HG03095 (cell line): Measurements from ENCODE around the gene TRIM6.
"Not testable (repeated sequence)": the region's sequence is repeated elsewhere in the genome, so short reads cannot be mapped to it uniquely, and the experiment has no call there.

ENCODE experiments used
- ATAC-seq: cut with Tn5 transposase; IDR thresholded peaks from one replicate; pipeline ENCODE4 v1.9.1; 2021; ENCODE audit warnings: moderate library complexity; ENCODE audit not compliant: unreplicated experiment

TRIM6 gene

DNA sequence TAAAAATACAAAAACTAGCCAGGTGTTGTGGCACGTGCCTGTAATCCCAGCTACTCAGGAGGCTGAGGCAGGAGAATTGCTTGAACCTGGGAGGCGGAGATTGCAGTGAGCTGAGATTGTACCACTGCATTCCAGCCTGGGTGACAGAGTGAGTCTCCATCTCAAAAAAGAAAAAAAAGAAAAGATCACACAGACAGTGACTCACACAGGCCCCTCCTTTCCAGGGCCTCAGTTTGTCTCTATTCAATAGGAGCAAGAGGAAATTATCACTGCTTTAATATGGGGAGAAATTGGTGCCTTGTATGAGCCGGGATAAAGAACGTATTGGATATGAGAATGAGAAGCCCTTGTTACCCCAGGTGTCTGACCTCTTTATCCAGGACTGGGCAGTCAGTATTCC, 6.4 kb downstream of the TRIM6 start:
- ATAC-seq, result not testable (repeated sequence)

DNA sequence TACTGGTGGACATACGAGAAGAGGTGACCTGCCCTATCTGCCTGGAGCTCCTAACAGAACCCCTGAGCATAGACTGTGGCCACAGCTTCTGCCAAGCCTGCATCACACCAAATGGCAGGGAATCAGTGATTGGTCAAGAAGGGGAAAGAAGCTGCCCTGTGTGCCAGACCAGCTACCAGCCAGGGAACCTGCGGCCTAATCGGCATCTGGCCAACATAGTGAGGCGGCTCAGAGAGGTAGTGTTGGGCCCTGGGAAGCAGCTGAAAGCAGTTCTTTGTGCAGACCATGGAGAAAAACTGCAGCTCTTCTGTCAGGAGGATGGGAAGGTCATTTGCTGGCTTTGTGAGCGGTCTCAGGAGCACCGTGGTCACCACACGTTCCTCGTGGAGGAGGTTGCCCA, 6.9 kb downstream of the TRIM6 start:
- ATAC-seq, result no peak

DNA sequence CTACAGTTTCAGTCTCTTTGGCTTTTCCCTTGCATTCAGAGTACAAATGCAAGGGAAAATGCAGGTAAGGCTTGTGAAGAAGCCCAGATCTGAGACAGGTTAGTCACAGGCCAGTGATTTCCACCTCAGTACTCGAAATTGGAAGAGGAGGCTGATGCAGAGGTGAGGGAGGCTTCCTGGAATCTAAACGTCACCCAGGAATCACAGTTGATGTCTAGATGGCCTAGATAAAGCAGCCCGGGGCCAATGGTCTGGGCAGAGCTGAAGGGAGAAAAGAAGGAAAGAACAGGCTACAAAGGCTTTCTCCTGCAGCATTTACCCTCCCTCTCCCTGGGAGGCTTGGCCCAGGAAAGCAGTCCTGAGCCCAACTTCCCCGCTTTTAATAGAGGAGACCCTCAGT, 8.5 kb downstream of the TRIM6 start:
- no peak for ATAC-seq

DNA sequence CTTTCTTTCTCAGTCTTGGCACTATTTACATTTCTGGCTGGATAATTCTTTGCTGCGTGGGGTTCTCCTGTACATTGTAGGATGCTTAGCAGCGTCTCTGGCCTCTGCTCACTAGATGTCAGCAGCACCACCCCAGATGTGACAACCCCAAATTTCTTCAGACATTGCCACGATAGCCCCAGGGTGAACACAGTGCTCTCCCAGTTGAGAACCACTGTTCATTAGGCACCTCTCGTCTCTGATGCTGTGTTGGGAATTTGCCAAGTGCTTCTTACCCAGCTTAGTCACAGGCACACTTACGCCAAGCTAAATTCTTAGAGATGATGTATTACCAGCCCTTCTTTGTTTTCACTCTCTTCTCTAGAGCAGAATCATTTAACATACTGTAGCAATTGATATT, 9.4 kb downstream of the TRIM6 start:
- no peak for ATAC-seq

DNA sequence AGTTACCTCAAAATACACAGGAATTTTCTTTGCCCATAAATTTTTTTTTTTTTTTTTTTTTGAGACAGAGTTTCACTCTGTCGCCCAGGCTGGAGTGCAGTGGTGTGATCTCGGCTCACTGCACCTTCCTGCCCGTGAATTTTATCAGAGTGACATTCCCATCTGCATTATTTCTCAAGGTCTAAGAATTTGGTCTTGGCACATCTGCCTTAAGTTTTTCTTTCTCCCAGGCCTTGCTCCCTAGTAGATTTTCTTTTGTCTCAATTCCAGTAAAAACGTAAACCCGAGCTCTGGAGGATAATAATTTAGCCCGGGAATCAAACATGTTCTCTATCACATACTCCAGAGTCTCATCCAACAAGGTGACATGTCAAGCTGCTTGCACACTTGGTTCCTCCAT, 12.4 kb downstream of the TRIM6 start:
- no peak for ATAC-seq

DNA sequence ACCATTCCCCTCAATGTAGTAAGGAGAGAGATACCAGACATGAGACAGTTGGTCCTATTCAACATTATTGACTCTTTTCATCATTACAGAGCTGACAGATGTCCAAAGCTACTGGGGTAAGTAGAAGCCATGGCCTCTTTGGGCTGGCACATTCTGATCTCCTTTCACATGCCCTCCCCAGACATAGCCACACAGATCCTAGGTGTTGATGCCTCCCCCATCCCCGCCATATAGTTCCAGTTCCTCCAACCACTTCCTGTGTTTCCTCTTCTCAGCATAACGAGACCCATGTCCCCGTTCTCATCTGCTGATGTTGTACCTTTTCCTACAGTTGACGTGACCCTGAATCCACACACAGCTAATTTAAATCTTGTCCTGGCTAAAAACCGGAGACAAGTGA, 14.0 kb downstream of the TRIM6 start:
- ATAC-seq, result no peak

DNA sequence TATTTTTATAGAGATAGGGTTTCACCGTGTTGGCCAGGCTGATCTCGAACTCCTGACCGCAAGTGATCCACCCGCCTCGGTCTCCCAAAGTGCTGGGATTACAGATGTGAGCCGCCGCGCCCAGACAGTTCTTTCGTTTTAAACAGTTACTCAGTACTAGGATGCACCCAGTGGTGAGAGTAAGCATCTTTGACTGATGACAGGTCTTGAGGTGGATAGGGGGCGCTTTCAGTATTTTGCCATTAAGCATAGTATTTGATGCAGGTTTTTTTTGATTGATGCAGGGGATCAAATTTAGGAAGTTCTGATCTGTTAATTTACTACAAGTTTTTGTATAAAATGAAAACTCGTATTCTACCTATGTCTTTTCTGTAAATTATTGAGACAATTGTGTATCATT, 15.2 kb downstream of the TRIM6 start:
- no peak for ATAC-seq

DNA sequence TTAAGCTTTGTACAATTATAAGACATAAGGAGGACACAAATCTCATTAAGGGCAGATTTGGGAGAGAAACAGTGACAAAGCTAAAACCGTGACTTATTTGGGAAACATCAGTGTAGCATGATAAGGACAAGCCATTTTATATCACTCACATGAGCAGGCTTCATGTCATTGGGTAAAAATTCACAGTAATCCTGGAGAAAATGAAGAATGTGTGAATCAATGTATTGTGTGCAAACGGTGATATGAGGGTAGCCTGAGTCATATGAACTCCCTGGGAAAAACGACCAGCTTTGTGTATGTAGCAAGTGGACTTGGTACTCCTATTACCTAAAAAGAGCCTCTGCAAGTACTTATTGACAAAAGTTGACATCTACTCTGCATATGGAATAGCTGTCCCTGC, 22.4 kb downstream of the TRIM6 start:
- ATAC-seq, result no peak

DNA sequence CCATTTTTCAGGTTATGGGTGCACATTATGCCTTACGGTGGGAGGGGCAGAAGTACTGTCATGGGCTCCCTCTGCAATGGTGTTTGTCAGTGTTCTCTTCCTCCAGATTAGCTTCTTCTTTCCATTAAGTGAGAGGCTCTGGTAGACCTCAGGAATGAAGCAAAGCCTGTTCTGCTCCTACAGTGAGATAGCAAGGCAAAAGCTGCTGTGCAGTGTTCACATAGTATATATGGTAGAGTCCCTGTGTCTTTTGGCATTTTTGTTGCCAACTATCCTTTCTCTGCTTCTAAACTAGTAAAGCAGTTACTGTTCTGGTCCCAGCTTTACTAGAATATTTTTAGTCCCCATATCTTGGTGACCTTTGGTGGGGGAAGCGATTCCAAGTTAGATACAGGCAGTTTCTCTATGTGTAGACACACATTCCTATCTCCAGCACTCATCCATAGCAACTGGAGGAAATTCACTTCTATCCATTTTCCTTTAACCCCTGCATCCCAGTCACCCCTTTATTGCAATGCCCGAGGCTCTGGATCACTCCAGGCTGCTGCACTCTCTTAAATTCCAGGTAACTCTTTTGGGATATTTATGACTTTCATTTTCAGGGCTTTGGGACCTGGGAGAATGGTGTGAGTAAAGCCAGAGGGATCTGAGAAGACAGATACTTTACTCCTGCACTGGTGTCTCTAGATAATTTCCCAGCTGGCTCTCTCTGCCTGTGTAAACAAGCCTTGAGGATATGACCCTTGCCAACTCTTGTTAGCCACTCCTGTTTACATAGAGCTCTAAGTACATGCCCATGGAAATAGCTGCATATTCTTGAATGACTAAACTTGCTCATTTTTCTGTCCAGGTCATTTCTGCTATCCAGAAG, 24.4 kb downstream of the TRIM6 start:
- no peak for ATAC-seq

DNA sequence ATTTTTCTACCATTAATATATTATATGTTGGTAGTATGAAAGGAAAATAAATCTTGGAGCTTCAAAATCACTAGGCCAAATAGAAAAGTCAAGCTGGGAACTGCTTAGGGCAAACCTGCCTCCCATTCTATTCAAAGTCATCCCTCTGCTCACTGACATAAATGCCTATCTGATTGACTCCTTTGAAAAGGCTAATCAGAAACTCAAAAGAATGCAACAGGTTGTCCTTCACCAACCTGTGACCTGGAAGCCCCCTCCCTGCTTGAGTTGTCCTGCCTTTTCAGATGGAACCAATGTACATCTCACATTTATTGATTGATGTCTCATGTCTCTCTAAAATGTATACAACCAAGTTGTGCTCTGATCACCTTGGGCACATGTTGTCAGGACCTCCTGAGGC, 25.1 kb downstream of the TRIM6 start:
- no peak for ATAC-seq

DNA sequence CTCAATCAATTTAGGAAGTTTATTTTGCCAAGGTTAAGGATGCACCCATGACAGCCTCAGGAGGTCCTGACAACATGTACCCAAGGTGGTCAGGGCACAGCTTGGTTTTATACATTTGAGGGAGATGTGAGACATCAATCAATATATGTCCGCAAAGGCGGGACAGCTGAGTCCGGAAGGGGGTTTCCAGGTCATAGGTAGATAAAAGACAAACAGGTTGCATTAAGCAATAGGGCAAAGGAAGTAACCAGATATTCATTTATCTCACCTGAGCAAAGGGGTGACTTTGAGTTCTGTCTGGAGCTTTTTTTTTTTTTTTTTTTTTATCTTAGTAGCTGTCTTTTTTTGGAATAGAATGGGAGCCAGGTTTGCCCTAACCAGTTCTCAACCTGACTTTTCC, 26.4 kb downstream of the TRIM6 start:
- no peak for ATAC-seq

DNA sequence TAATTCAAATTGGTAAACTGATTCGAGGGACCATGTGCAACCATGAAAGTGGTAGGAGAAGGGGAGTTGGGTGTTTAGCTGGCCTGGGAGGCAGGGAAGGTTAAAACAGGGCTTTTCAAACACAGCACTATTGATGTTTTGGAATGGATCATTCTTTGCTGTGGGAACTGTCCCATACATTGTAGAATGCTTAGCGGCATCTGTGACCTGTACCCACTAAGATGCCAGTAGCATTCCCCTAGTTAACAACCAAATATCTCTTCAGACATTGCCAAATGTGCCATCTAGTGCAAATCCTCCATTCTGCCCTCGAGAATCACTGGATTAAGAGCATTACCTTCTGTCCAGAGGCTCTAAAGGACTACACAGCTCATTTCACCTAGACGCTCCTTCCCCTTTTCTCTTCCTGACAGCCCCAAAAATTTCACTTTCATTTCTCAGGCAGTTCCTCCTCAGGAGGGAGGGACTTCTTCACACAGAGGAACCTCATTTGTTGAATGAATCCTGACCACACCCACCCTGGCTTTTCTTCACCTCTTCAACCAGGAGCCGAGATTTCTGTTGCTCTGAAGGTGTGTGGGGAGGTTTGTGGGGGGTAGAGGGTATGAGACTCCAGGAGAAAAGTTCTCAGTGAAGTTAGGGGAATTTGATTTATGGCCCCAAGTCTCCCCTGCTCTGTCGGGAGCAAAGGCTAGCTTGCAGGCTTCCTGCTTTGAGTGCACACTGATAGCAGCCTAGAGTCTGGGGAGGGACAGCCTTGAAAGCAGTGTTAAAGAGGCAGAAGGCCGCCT, 28.2 kb downstream of the TRIM6 start, which contains the start of gene TRIM34:
TRIM34 (plus strand) TSS at position 513 of the 791 bp plus-strand sequence. CDS start 7,331 bp downstream, outside the sequence.
- peak; percentile 96 for ATAC-seq

DNA sequence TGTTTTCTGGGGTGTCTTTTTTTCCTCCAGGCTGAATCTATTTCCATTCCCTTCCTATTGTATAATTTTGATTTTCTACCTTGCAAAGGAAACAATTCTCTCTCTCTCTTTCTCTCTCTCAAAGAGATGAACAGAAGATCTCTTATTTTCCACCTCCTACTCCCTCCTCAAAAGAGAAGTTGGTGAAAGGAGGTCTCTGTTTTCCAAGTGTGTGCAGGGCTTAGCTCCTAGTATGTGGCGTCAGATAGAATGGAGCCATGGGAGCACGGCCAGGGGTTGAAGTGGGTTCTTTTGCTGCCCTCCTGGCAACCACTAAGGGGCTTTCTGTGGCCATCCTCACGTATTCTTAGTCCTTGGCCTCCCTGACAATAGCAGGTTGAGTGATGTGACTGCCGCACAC, 28.8 kb downstream of the TRIM6 start:
- ATAC-seq, result no peak

DNA sequence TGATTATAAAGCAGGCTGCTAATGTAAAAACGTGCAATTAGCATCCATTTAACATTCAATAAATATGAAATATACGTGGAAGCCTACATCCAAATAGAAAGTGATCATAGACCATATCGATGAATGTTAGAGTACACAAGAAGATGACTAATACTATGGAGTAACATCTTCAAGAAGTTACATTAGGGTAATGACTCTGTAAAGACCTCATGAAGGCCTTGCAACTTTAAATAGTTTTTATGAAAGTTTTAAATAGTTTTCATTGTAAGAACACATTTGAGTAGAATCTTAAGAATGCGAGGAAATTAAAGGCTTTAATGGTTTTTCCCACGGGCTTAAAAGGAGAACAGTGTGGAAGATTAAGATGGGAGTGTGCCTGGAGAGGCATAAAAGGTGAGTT, 29.8 kb downstream of the TRIM6 start:
- ATAC-seq, result no peak

DNA sequence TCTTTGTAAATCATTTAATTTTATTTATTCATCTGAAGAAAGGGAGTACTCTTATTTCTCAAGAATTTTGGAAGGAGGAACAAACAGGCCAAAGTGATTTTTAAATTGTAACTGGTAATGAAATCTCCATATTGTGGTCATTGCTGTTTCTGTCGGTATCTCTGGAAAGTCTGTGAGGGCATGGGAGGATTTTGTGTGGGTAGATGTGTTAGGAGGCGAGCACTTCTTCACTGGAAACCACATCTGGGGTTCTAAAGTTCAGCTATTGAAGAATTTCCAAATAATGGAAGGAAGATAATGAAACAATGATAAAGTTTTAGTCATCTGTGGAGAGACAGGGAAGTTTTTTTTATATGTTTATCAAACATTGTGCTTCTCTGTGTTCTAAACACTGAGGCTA, 35.0 kb downstream of the TRIM6 start:
- ATAC-seq, result no peak

DNA sequence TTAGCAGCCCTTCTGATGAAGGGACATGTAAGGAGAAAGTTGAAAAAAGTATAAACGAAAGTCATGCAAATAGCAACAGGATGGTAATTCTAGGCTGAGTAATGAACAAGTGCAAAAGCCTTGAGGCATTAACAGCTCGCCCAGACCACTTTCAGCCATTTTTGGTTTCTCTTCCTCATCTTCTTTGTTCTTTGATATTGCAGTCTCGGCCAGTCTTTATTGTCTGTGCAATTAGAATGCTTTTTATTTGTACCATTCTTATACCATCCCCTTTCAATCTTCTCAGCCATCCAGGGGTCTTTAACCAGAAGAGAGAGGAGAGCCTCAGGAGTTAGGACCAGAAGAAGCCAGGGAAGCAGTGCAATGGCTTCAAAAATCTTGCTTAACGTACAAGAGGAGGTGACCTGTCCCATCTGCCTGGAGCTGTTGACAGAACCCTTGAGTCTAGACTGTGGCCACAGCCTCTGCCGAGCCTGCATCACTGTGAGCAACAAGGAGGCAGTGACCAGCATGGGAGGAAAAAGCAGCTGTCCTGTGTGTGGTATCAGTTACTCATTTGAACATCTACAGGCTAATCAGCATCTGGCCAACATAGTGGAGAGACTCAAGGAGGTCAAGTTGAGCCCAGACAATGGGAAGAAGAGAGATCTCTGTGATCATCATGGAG, 35.7 kb downstream of the TRIM6 start:
- peak; percentile 95 for ATAC-seq

DNA sequence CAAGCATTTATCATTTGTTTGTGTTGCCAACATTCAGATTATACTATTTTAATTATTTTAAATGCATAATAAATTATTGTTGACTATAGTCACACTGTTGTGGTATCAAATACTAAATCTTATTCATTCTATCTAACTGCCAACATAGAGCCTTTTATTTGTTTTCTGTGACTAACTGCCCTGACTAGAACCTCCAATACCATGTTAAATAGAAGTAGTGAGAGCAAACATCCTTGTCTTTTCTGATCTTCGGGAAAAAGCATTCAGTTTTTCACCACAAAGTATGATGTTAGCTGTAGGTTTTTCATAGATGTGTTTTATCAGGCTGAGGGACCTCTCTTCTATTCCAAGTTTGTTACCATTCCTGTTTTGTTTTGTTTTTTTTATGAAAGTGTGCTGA, 43.5 kb downstream of the TRIM6 start:
- ATAC-seq, result no peak

DNA sequence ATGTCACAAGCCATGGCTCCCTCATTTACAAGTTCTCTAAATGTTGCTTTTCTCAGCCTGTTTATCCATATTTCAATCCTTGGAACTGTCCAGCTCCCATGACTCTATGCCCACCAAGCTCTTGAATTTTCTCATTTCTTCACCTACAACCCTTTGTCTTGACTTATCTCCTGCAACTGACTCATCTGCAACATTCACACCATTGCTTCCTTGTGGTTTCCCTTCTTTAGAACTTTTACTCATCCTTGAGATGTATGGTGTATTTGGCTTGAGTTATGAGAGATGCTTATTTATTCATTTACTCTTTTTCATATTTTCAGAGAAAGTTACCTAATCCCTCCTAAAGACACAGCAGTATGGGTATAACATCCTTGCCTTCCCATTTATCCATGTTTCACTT, 47.1 kb downstream of the TRIM6 start:
- ATAC-seq, result no peak

DNA sequence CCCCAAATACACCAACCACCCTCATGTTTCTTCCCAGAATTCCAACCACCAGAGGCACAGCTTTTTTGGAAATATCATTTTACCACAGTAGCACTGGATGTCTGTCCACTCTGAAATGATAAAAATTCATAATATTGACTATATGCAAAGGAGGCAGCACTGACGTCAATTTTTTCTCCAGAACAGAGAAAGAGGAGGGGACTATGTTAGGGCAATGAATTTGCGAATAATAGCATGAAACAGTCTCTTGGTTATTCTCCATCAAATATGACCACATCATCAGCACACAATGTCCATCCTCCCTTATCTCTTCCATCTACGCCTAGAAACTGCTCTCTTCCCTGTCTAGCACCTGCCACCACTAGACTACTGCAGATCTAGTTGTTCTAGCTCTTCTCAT, 49.7 kb downstream of the TRIM6 start:
- no peak for ATAC-seq

DNA sequence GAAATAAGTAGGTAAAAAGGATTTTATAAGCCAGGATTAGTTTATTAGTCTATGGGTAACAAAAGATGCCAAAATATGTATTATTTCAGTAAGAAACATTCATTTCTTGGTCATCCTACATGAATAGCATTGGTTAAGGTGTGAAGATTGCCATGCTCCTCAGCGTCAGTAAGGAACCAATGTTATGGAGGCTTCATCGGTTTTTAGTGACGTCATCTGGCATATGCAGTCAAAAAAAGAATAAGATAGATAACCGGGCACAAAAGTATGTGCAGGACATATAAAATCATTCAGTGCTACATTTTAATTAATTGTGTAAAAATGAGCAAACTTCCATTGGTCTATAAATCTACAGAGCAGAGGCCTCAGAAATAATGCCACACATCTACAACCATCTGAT, 59.0 kb downstream of the TRIM6 start:
- no peak for ATAC-seq

DNA sequence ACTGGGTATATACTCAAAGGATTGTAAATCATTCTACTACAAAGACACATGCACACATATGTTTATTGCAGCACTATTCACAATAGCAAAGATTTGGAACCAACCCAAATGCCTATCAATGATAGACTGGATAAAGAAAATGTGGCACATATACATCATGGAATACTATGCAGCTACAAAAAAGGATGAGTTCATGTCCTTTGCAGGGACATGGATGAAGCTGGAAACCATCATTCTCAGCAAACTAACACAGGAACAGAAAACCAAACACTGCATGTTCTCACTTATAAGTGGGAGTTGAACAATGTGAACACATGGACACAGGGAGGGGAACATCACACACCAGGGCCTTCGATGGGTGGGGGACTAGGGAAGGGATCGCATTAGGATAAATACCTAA, 60.5 kb downstream of the TRIM6 start:
- not testable (repeated sequence) for ATAC-seq

DNA sequence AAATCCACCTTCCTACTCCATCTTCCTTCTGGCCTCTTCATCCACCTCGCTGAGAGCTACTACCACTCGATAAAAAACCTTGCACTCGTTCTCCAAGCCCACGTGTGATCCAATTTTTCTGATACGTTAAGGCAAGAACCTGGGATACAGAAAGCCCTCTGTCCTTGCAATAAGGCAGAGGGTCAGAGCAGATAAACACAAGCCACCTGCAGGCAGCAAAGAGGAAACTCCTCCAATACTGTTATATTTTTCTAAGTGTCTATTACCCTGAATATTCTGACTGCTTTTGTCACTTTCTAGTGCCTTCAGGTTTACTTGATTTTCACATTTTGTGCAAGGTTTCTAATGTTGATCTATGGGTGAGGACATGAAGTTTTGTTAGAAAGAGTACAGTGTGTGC, 61.9 kb downstream of the TRIM6 start:
- ATAC-seq, result no peak
